HCT116 (cell line): Measurements from ENCODE around the gene OR5H6. TPM values are rescaled to one million over a fixed set of nuclear protein-coding genes. Genes with fewer than 3 reads are reported as not detected.

Source experiments
- POLR2A ChIP-seq: IDR thresholded peaks from 2 replicates; pipeline ENCODE4 v1.7.0; 2011; ENCODE audit warnings: borderline replicate concordance; ENCODE audit not compliant: insufficient read depth, insufficient read length; ENCODE audit errors: extremely low read depth
- TCF7L2 ChIP-seq: IDR thresholded peaks from 2 replicates; pipeline ENCODE4 v1.7.0; 2011; ENCODE audit warnings: borderline replicate concordance, inconsistent platforms; ENCODE audit not compliant: insufficient read depth, insufficient read length; ENCODE audit errors: extremely low read depth
- total RNA-seq: library from RNA; stranded (reverse); gene quantifications from one replicate; pipeline ENCODE4 v1.2.1, GENCODE V29; 2021; ENCODE audit not compliant: unreplicated experiment
- TF ChIP-seq, protein P1 (sequence below): IDR thresholded peaks from 2 replicates; pipeline ENCODE4 v1.6.1; 2012; ENCODE audit warnings: low read depth

OR5H6 gene
- total RNA-seq, 1 experiment from 2014 or later, result not detected

DNA sequence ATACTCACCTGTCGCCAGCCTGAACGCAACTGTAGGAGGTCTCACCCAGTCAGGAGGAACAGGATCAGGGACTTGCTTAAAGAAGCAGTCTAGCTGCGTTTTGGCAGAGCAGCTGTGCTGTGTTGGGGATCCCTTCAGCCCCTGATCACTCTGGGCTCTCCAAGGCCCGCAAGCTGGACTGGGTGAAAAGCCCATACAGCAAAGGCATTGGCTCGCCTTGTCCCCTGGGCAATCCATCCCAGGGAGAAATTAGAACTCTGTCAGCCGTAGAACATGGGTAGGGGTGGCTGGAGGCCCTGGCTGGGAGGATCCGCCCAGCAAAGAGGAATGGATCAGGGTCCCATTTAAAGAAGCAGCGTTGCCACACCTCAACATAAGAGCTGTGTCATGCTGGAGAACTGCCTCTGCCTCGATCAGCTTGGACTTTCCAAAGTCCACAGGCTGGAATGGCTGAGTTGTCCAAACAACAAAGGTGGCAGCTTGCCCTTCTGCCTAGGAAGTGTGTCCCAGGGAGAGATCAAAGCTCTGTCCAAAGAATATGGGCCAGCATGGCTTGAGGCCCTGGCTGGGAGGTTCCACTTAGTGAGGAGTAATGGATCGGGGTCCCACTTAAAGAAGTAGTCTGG is 27.4 kb downstream of the OR5H6 start (continued):
- TF ChIP-seq TCF7L2, result no peak
- TF ChIP-seq, protein P1, sequence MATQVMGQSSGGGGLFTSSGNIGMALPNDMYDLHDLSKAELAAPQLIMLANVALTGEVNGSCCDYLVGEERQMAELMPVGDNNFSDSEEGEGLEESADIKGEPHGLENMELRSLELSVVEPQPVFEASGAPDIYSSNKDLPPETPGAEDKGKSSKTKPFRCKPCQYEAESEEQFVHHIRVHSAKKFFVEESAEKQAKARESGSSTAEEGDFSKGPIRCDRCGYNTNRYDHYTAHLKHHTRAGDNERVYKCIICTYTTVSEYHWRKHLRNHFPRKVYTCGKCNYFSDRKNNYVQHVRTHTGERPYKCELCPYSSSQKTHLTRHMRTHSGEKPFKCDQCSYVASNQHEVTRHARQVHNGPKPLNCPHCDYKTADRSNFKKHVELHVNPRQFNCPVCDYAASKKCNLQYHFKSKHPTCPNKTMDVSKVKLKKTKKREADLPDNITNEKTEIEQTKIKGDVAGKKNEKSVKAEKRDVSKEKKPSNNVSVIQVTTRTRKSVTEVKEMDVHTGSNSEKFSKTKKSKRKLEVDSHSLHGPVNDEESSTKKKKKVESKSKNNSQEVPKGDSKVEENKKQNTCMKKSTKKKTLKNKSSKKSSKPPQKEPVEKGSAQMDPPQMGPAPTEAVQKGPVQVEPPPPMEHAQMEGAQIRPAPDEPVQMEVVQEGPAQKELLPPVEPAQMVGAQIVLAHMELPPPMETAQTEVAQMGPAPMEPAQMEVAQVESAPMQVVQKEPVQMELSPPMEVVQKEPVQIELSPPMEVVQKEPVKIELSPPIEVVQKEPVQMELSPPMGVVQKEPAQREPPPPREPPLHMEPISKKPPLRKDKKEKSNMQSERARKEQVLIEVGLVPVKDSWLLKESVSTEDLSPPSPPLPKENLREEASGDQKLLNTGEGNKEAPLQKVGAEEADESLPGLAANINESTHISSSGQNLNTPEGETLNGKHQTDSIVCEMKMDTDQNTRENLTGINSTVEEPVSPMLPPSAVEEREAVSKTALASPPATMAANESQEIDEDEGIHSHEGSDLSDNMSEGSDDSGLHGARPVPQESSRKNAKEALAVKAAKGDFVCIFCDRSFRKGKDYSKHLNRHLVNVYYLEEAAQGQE, result no peak
- TF ChIP-seq POLR2A, result no peak
- TF ChIP-seq, all 23 proteins: peak for 0

Other genes with a start within 250 kb of the OR5H6 start
- gene GABRR3, start 228.9 kb upstream of the OR5H6 start, total RNA-seq, result not detected
- not detected for gene OR5AC2, start 177.1 kb upstream of the OR5H6 start, total RNA-seq
- not detected for gene OR5H1, start 133.5 kb upstream of the OR5H6 start, total RNA-seq
- not detected for gene OR5H14, start 116.8 kb upstream of the OR5H6 start, total RNA-seq
- gene OR5H15, start 97.5 kb upstream of the OR5H6 start, total RNA-seq, result not detected
- gene OR5H2, start 18.3 kb downstream of the OR5H6 start, total RNA-seq, result not detected
- not detected for gene OR5K4, start 89.6 kb downstream of the OR5H6 start, total RNA-seq
- gene OR5K3, start 126.4 kb downstream of the OR5H6 start, total RNA-seq, result not detected
- not detected for gene OR5K1, start 199.0 kb downstream of the OR5H6 start, total RNA-seq
- not detected for gene OR5K2, start 233.4 kb downstream of the OR5H6 start, total RNA-seq